ENCODE data around the gene MYL7. TPM values are rescaled to one million over a fixed set of nuclear protein-coding genes. Genes with fewer than 3 reads are reported as not detected.

The MYL7 gene
- total RNA-seq, 2 experiments from 2014 or later = not detected

DNA sequence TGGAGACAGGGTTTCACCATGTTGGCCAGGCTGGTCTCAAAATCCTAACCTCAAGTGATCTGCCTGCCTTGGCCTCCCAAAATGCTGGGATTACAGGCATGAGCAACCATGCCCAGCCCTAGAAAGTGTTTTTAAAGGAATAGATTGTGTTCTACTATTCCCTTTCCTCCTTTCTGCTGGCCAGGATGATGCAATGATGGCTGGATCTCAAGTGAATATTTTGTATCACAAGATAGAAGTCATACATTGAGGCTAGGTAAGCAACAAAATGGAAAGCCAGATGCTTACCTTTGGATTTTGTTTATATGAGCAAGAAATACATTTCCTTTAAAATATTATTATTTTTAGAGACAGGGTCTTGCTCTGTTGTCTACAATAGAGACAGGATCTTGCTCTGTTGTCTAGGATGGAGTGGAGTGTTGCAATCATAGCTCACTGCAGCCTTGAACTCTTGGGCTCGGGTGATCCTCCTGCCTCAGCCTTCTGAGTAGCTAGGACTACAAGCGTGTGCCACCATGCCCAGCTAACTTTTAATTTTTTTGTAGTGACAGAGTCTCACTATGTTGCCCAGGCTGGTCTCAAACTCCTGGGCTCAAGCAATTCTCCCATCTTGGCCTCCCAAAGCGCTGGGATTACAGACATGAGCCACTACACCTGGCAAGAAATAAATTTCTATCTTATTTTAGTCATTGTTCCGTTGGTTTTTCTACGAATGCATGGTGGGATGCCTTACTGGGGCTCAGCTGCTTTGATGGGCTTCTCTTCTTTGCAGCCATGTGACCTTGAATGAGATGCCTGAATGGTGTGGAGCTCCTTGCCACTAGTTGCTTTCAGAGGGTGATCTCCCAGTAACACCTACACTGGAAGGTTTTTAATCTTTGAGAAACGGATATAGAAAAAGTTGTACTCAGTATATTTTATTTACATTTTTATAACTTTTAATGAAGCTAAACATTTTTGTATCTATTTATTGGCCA is 42.8 kb downstream of the MYL7 start:
- ChIA-PET POLR2A (interaction anchor here (0.7 kb wide), 1 partner anchor 939 kb away, joined by 3 read pairs; no protein-coding TSS in a partner anchor), CTCF (interaction anchor here (1.0 to 2.7 kb wide), 3 partner anchors 11 to 17 kb away, joined by 5 to 7 read pairs (median 5); no protein-coding TSS in a partner anchor)
- no peak for DNase-seq

DNA sequence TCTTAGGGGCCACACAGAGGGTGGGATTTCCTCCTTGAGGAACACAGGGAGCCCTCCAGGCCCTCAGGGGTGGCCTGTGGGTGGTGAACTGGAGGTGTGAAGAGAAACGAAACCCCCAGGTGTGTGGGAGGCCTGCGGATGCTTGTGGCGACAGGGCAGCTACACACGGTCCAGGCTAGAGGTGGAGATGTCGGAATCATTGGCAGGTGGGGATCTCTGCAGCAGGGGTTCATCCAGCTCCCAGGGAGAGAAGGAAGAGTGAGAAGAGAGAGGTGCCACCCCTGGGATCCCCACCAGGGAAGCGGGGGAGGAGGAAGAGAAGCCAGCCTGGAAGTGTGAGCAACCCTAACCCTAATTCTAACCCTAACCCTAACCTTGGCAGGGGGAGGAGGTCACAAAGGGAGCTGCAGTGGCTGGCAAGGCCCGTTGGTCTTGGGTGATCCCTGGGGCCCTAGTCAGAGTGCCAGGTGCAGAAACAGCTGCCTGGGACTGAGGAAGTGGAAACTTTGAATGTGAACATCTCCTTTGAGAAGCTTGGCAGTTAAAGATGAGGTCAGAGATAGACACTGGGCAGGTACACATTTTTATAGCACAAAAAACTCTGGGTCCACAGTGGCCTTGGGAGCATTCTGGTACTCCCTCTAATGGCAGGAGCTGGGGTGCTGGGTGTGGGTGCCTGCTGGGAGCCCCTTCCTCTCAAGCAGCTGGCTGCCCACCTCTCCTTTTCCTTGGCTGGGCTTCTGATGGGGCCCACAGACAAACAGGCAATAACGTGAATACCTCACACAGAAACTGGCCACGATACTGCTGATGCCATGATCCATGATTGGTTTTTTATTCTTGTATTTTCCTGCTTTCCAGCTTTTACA is 43.8 kb downstream of the MYL7 start:
- ChIA-PET CTCF (interaction anchor here (0.5 to 2.7 kb wide), 4 partner anchors 12 to 178 kb away, joined by 3 to 7 read pairs (median 4); no protein-coding TSS in a partner anchor), POLR2A (no interaction called here)
- peaks cover 13% of the 10 kb centered on the region for H3K4me1 Mint-ChIP-seq
- intact Hi-C loops (cut with DNase I, micrococcal nuclease) = no loop called here
- no peaks in the 10 kb centered on the region for H3K36me3 Mint-ChIP-seq (ENCODE audit: low read depth)
- peak; percentile 65 for DNase-seq
- H3K4me3 Mint-ChIP-seq = no peak overlapping the region
- peak; percentile 94 for ATAC-seq
- peak overlapping the region; percentile 52 for H3K27ac Mint-ChIP-seq
- no peaks in the 10 kb centered on the region for H3K9me3 Mint-ChIP-seq (ENCODE audit: low read depth)
- H3K27me3 Mint-ChIP-seq = no peaks in the 10 kb centered on the region

More for the DNA sequence above, 42.8 kb downstream of the MYL7 start:
- ATAC-seq = no peak
- H3K27ac Mint-ChIP-seq = peak overlapping the region; percentile 49
- H3K9me3 Mint-ChIP-seq (ENCODE audit: low read depth) = no peaks in the 10 kb centered on the region
- no peak overlapping the region for H3K4me3 Mint-ChIP-seq
- H3K27me3 Mint-ChIP-seq = peaks cover 3% of the 10 kb centered on the region
- intact Hi-C loops (cut with DNase I, micrococcal nuclease) = no loop called here
- peaks cover 15% of the 10 kb centered on the region for H3K4me1 Mint-ChIP-seq
- no peaks in the 10 kb centered on the region for H3K36me3 Mint-ChIP-seq (ENCODE audit: low read depth)

DNA sequence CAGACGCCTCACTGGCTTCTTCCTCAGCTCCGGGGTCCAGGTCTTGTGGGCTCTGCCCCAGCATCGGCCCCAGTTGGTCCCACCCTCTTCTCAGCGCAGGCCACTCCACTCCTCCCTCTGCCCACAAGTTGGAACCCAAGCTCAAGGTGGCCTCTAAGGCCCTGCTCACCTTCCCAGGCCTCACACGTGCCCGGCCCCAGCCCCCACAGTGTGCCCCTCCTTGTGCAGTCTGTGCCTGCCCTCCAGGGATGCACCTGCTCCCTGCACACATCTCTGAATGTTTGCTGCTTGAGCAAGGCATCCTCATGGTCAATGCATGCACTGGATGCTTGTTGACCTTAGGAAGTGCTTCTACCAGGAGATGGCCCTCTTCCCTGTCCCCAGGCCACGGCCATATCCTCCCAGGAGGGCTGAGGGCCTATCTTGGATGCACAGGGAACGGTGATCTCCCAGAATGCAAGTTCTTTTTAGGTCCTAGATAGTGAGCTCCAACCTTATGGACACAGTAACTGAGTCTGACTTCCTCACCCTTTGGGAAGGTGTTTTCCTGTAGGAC is 44.7 kb downstream of the MYL7 start:
- Mint-ChIP-seq H3K4me1 (peaks cover 13% of the 10 kb centered on the region), H3K36me3 (ENCODE audit: low read depth) (no peaks in the 10 kb centered on the region), H3K27ac (no peak overlapping the region), H3K9me3 (ENCODE audit: low read depth) (no peaks in the 10 kb centered on the region), H3K4me3 (no peak overlapping the region), H3K27me3 (no peaks in the 10 kb centered on the region)
- DNase-seq (no peak), ATAC-seq (no peak)
- ChIA-PET CTCF (interaction anchor here (1.2 kb wide), 1 partner anchor 11 kb away, joined by 3 read pairs; no protein-coding TSS in a partner anchor), POLR2A (no interaction called here)
- intact Hi-C loops (cut with DNase I, micrococcal nuclease) = no loop called here

- POLR2A ChIA-PET = no interaction called here
- no peak overlapping the region for H3K27ac Mint-ChIP-seq
- no peak for DNase-seq
- ATAC-seq = no peak
- H3K27me3 Mint-ChIP-seq = no peaks in the 10 kb centered on the region
- intact Hi-C loops (cut with DNase I, micrococcal nuclease) = no loop called here
- no peaks in the 10 kb centered on the region for H3K36me3 Mint-ChIP-seq (ENCODE audit: low read depth)
- CTCF ChIA-PET = interaction anchor here (0.7 kb wide), 1 partner anchor 195 kb away, joined by 4 read pairs; no protein-coding TSS in a partner anchor
- H3K9me3 Mint-ChIP-seq (ENCODE audit: low read depth) = no peaks in the 10 kb centered on the region
- H3K4me1 Mint-ChIP-seq = peaks cover 13% of the 10 kb centered on the region
- no peak overlapping the region for H3K4me3 Mint-ChIP-seq
These were observed 45.4 kb downstream of the MYL7 start for GRCh38 chr7:44095781-44096180.

- Mint-ChIP-seq H3K27me3 (no peaks in the 10 kb centered on the region), H3K4me1 (peaks cover 13% of the 10 kb centered on the region), H3K9me3 (ENCODE audit: low read depth) (no peaks in the 10 kb centered on the region), H3K27ac (no peak overlapping the region), H3K4me3 (no peak overlapping the region), H3K36me3 (ENCODE audit: low read depth) (no peaks in the 10 kb centered on the region)
- POLR2A ChIA-PET = no interaction called here
- intact Hi-C loops (cut with DNase I, micrococcal nuclease) = no loop called here
- CTCF ChIA-PET = interaction anchor here (0.6 to 0.7 kb wide), 2 partner anchors 50 to 194 kb away, joined by 3 to 4 read pairs; no protein-coding TSS in a partner anchor
- DNase-seq (no peak), ATAC-seq (no peak)
These were observed 46.1 kb downstream of the MYL7 start for GRCh38 chr7:44094883-44095592.

GRCh38 chr7:44094365-44094764 is 46.8 kb downstream of the MYL7 start:
- ATAC-seq = no peak
- CTCF ChIA-PET = no interaction called here

DNA sequence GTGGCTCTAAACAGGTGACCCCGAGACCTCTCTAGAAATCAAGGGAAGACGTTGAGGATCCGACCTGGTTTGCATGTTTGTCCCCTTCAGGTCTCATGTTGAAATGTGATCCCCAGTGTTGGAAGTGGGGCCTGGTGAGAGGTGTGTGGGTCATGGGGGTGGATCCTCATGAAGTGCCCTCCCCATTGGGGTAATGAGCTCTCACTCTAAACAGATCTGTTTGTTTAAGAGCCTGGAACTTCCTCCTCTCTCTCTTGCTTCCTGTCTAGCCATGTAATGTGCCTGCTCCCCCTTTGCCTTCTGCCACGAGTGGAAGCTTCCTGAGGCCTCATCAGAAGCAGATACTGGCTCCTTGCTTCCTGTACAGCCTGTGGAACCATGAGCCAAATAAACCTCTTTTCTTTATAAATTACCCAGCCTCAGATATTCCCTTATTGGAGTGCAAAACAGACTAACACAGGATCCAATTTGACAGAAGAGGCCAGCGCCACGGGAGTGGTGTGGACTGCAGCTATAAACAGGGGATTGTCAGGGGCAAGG is 48.0 kb downstream of the MYL7 start:
- H3K36me3 Mint-ChIP-seq (ENCODE audit: low read depth) = no peaks in the 10 kb centered on the region
- no peak overlapping the region for H3K4me3 Mint-ChIP-seq
- no peaks in the 10 kb centered on the region for H3K27me3 Mint-ChIP-seq
- no peak overlapping the region for H3K27ac Mint-ChIP-seq
- ChIA-PET POLR2A (no interaction called here), CTCF (interaction anchor here (0.6 kb wide), 1 partner anchor 269 kb away, joined by 3 read pairs; no protein-coding TSS in a partner anchor)
- ATAC-seq = no peak
- no peak for DNase-seq
- peaks cover 13% of the 10 kb centered on the region for H3K4me1 Mint-ChIP-seq
- intact Hi-C loops (cut with DNase I, micrococcal nuclease) = no loop called here
- H3K9me3 Mint-ChIP-seq (ENCODE audit: low read depth) = no peaks in the 10 kb centered on the region

More at GRCh38 chr7:44094365-44094764, 46.8 kb downstream of the MYL7 start:
- Mint-ChIP-seq H3K27ac (no peak overlapping the region), H3K9me3 (ENCODE audit: low read depth) (no peaks in the 10 kb centered on the region), H3K27me3 (no peaks in the 10 kb centered on the region), H3K36me3 (ENCODE audit: low read depth) (no peaks in the 10 kb centered on the region), H3K4me3 (no peak overlapping the region), H3K4me1 (peaks cover 13% of the 10 kb centered on the region)
- no peak for DNase-seq
- POLR2A ChIA-PET = no interaction called here
- intact Hi-C loops (cut with DNase I, micrococcal nuclease) = no loop called here

Other genes starting within 250 kb of the MYL7 start
- gene URGCP, start 234.7 kb downstream of the MYL7 start, total RNA-seq = 10 to 100 TPM; 22.2 to 23.0 TPM
- 10 to 100 TPM; 10.1 to 10.7 TPM for gene UBE2D4, start 214.9 kb downstream of the MYL7 start, total RNA-seq
- gene SPDYE1, start 143.4 kb downstream of the MYL7 start, total RNA-seq = not detected
- 100 to 1,000 TPM; 106 to 117 TPM for gene DBNL, start 96.6 kb downstream of the MYL7 start, total RNA-seq
- gene PGAM2, start 75.8 kb downstream of the MYL7 start, total RNA-seq = not detected
- 10 to 100 TPM; 27.0 to 29.9 TPM for gene POLM, start 58.8 kb downstream of the MYL7 start, total RNA-seq
- 10 to 100 TPM; 18.2 to 18.3 TPM for gene AEBP1, start 37.0 kb downstream of the MYL7 start, total RNA-seq
- gene POLD2, start 17.8 kb downstream of the MYL7 start, total RNA-seq = 100 to 1,000 TPM; 250 to 347 TPM
- 1 to 10 TPM in 1 of 2 experiments, under 1 TPM in 1; 0.53 to 1.3 TPM for gene GCK, start 48.1 kb upstream of the MYL7 start, total RNA-seq
- gene YKT6, start 59.6 kb upstream of the MYL7 start, total RNA-seq = 10 to 100 TPM; 51.0 to 51.3 TPM
- gene CAMK2B, start 184.3 kb upstream of the MYL7 start, total RNA-seq = 1 to 10 TPM; 1.1 to 1.8 TPM